HepG2 (cell line): ENCODE results near the gene LRRC73. TPM values are rescaled to one million over a fixed set of nuclear protein-coding genes. Genes with fewer than 3 reads are reported as not detected.

Experiments
- BORCS8-MEF2B ChIP-seq: sonication (generic); formaldehyde crosslinking; IDR thresholded peaks from 2 replicates; pipeline ENCODE4 v1.8.0; 2022; ENCODE audit warnings: mild to moderate bottlenecking, missing genetic modification reagents
- CTCF ChIP-seq: sonication (generic); formaldehyde crosslinking; IDR thresholded peaks from 2 replicates; pipeline ENCODE4 v1.5.0; 2020; ENCODE audit warnings: mild to moderate bottlenecking, missing genetic modification reagents, moderate library complexity
- DR1 ChIP-seq: sonication (generic); formaldehyde crosslinking; IDR thresholded peaks from 2 replicates; pipeline ENCODE4 v1.8.0; 2021; ENCODE audit warnings: mild to moderate bottlenecking, missing genetic modification reagents, inconsistent platforms
- MXD3 ChIP-seq: IDR thresholded peaks from 2 replicates; pipeline ENCODE4 v1.6.1; 2016; ENCODE audit warnings: mild to moderate bottlenecking, missing biosample characterization, missing genetic modification reagents
- NFIB ChIP-seq: sonication (generic); formaldehyde crosslinking; IDR thresholded peaks from 2 replicates; pipeline ENCODE4 v1.9.0; 2021; ENCODE audit warnings: missing genetic modification reagents, mild to moderate bottlenecking, borderline replicate concordance
- NR0B2 ChIP-seq: sonication (generic); formaldehyde crosslinking; IDR thresholded peaks from 2 replicates; pipeline ENCODE4 v1.4.0; 2020; ENCODE audit warnings: mild to moderate bottlenecking, missing genetic modification reagents
- PHF21A ChIP-seq: sonication (generic); formaldehyde crosslinking; IDR thresholded peaks from 2 replicates; pipeline ENCODE4 v1.5.0; 2020; ENCODE audit warnings: mild to moderate bottlenecking, missing genetic modification reagents
- POLR2G ChIP-seq: fragments of 200-400 bp; formaldehyde crosslinking; IDR thresholded peaks from 2 replicates; pipeline ENCODE4 v1.6.1; 2018; ENCODE audit warnings: mild to moderate bottlenecking, low read depth, low read length, moderate library complexity
- PREB ChIP-seq: sonication (generic); formaldehyde crosslinking; IDR thresholded peaks from 2 replicates; pipeline ENCODE4 v1.4.0; 2020; ENCODE audit warnings: missing genetic modification reagents
- RFXAP ChIP-seq: sonication (generic); formaldehyde crosslinking; IDR thresholded peaks from 2 replicates; pipeline ENCODE4 v1.4.0; 2020; ENCODE audit warnings: missing genetic modification reagents, borderline replicate concordance
- SYNCRIP ChIP-seq: fragments of 200-400 bp; formaldehyde crosslinking; IDR thresholded peaks from 2 replicates; pipeline ENCODE4 v1.6.1; 2018; ENCODE audit warnings: mild to moderate bottlenecking, low read depth, low read length; ENCODE audit not compliant: insufficient read depth
- TAF15 ChIP-seq: fragments of 200-400 bp; formaldehyde crosslinking; IDR thresholded peaks from one replicate; pipeline ENCODE4 v1.6.1; 2018; ENCODE audit warnings: mild to moderate bottlenecking, low read depth, low read length; ENCODE audit not compliant: poor library complexity, severe bottlenecking
- TFAP4 ChIP-seq: sonication (generic); IDR thresholded peaks from 2 replicates; pipeline ENCODE4 v1.6.1; 2016; ENCODE audit warnings: low read depth, borderline replicate concordance
- ZBTB26 ChIP-seq: IDR thresholded peaks from 2 replicates; pipeline ENCODE4 v1.6.1; 2016; ENCODE audit warnings: missing compliant biosample characterization, missing genetic modification reagents, borderline replicate concordance
- ZBTB34 ChIP-seq: sonication (generic); formaldehyde crosslinking; IDR thresholded peaks from 2 replicates; pipeline ENCODE4 v1.8.0; 2022; ENCODE audit warnings: mild to moderate bottlenecking, missing genetic modification reagents
- ZFY ChIP-seq: sonication (generic); formaldehyde crosslinking; IDR thresholded peaks from 2 replicates; pipeline ENCODE4 v1.4.0; 2020; ENCODE audit warnings: missing genetic modification reagents
- ZNF20 ChIP-seq: sonication (generic); formaldehyde crosslinking; IDR thresholded peaks from 2 replicates; pipeline ENCODE4 v1.4.0; 2020; ENCODE audit warnings: mild to moderate bottlenecking, moderate library complexity, missing genetic modification reagents
- ZNF557 ChIP-seq: sonication (generic); formaldehyde crosslinking; IDR thresholded peaks from 2 replicates; pipeline ENCODE4 v1.4.0; 2020; ENCODE audit warnings: missing genetic modification reagents
- ZNF567 ChIP-seq: sonication (generic); formaldehyde crosslinking; IDR thresholded peaks from 2 replicates; pipeline ENCODE4 v1.8.1; 2023; ENCODE audit warnings: mild to moderate bottlenecking, missing genetic modification reagents, borderline replicate concordance
- ZNF629 ChIP-seq: sonication (generic); formaldehyde crosslinking; conservative IDR thresholded peaks from 2 replicates; pipeline ENCODE4 v1.5.0; 2020; ENCODE audit warnings: missing genetic modification reagents
- ZNF709 ChIP-seq: sonication (generic); formaldehyde crosslinking; IDR thresholded peaks from 2 replicates; pipeline ENCODE4 v1.5.0; 2020; ENCODE audit warnings: mild to moderate bottlenecking, missing genetic modification reagents
- polyA plus RNA-seq, 8 experiments: library from polyadenylated mRNA; depleted of rRNA in 3 of 8; stranded (reverse) in 7 of 8; unstranded in 1 of 8; fragments of >200 nt; fragmentation: Illumina TruSeq in 4 of 8; extraction: Trizol in 4 of 8; gene quantifications; 2 replicates each; pipeline versions ENCODE4 v1.2.1 to v1.2.3, GENCODE V29; 2011 to 2016; ENCODE audit warnings: low read depth in 4 of 8, missing spikeins in 1 of 8, mixed read lengths in 1 of 8; ENCODE audit not compliant: insufficient read depth in 1 of 8
- total RNA-seq, 5 experiments: library from RNA; depleted of rRNA; stranded (reverse); fragments of >200 nt; fragmentation: Illumina TruSeq; extraction: Trizol; gene quantifications; 2 replicates each; pipeline ENCODE4 v1.2.3, GENCODE V29; 2016; ENCODE audit warnings: low read depth in 1 of 5

LRRC73 gene
- total and polyA plus RNA-seq, 2 of the 13 experiments (the other 11 are each of a cell fraction or from before 2014, with no cell fraction given), result 0.11 to 0.12 TPM

GRCh38 chr6:43509142-43509983 lies 783 bp downstream of the LRRC73 start (continued):
- TF ChIP-seq ZBTB34 (no peak), TAF15 (no peak), SYNCRIP (no peak), ZNF629 (CRISPR knock-in tag) (0 out of 2 replicates have a peak, but pooled peaks have one; percentile 6), BORCS8-MEF2B (CRISPR knock-in tag) (0 out of 2 replicates have a peak, but pooled peaks have one; percentile 61), TFAP4 (no peak), DR1 (CRISPR knock-in tag) (no peak), NFIB (CRISPR knock-in tag) (no peak), PREB (no peak), ZFY (CRISPR knock-in tag) (no peak; the same call in none of the 2 replicates), ZBTB26 (peak; percentile 75; the same call in 1 of the 2 replicates), ZNF709 (CRISPR knock-in tag) (0 out of 2 replicates have a peak, but pooled peaks have one; percentile 54), RFXAP (CRISPR knock-in tag) (no peak), PHF21A (CRISPR knock-in tag) (no peak), ZNF557 (CRISPR knock-in tag) (no peak), MXD3 (CRISPR knock-in tag) (peak; percentile 55; the same call in 1 of the 2 replicates), ZNF567 (CRISPR knock-in tag) (no peak), NR0B2 (0 out of 2 replicates have a peak, but pooled peaks have one; percentile 44), CTCF (CRISPR knock-in tag) (peak; percentile 39), POLR2G (no peak), ZNF20 (CRISPR knock-in tag) (no peak)
